GM21576 (cell line): ENCODE results near the gene MAGEB17.
"Not testable (repeated sequence)": the region's sequence is repeated elsewhere in the genome, so short reads cannot be mapped to it uniquely, and the experiment has no call there.

ENCODE experiments used
- ATAC-seq: cut with Tn5 transposase; IDR thresholded peaks from one replicate; pipeline ENCODE4 v1.9.1; 2021; ENCODE audit warnings: mild to moderate bottlenecking, moderate library complexity; ENCODE audit not compliant: unreplicated experiment

Gene MAGEB17

GRCh38 chrX:16155581-16156096, 11.6 kb upstream of the MAGEB17 start:
- ATAC-seq = no peak

GRCh38 chrX:16156692-16157331, 10.5 kb upstream of the MAGEB17 start:
- ATAC-seq = no peak

GRCh38 chrX:16160729-16161128, 6.6 kb upstream of the MAGEB17 start:
- no peak for ATAC-seq

- ATAC-seq = not testable (repeated sequence)
These were observed 6.1 kb upstream of the MAGEB17 start for GRCh38 chrX:16161173-16161572.

GRCh38 chrX:16162391-16162790, 4.9 kb upstream of the MAGEB17 start:
- ATAC-seq = no peak

- no peak for ATAC-seq
These were observed 2.5 kb upstream of the MAGEB17 start for GRCh38 chrX:16164748-16165147.

GRCh38 chrX:16171039-16171438, 3.8 kb downstream of the MAGEB17 start:
- no peak for ATAC-seq

- no peak for ATAC-seq
These were observed 4.7 kb downstream of the MAGEB17 start for GRCh38 chrX:16171944-16172343.

- ATAC-seq = no peak
These were observed 5.1 kb downstream of the MAGEB17 start for GRCh38 chrX:16172391-16172790.

GRCh38 chrX:16175329-16176061, 8.2 kb downstream of the MAGEB17 start:
- no peak for ATAC-seq

GRCh38 chrX:16177260-16177659, 10.0 kb downstream of the MAGEB17 start:
- ATAC-seq = no peak

GRCh38 chrX:16183843-16184242, 16.6 kb downstream of the MAGEB17 start:
- not testable (repeated sequence) for ATAC-seq

GRCh38 chrX:16185725-16186136, 18.4 kb downstream of the MAGEB17 start:
- peak; percentile 97 for ATAC-seq

GRCh38 chrX:16186380-16187007, 19.2 kb downstream of the MAGEB17 start:
- ATAC-seq = no peak

- no peak for ATAC-seq
These were observed 19.9 kb downstream of the MAGEB17 start for GRCh38 chrX:16187024-16187760.

GRCh38 chrX:16188687-16189086, 21.4 kb downstream of the MAGEB17 start:
- ATAC-seq = no peak

GRCh38 chrX:16191605-16192004, 24.3 kb downstream of the MAGEB17 start:
- no peak for ATAC-seq

GRCh38 chrX:16196829-16197228, 29.5 kb downstream of the MAGEB17 start:
- no peak for ATAC-seq

- ATAC-seq = no peak
These were observed 32.1 kb downstream of the MAGEB17 start for GRCh38 chrX:16199343-16199742.

GRCh38 chrX:16202943-16203342, 35.7 kb downstream of the MAGEB17 start:
- no peak for ATAC-seq

GRCh38 chrX:16204538-16204937, 37.3 kb downstream of the MAGEB17 start:
- no peak for ATAC-seq
